Thoracic aorta (tissue), 2 donors: ENCODE measurements around the gene ACSL3. TPM values are rescaled to one million over a fixed set of nuclear protein-coding genes. Genes with fewer than 3 reads are reported as not detected.

ENCODE experiments used
- ATAC-seq: fragments of 150-250 bp; one replicate; pipeline ENCODE4 v1.8.0; 2017; ENCODE audit warnings: low read depth; ENCODE audit not compliant: insufficient number of reproducible peaks, low FRiP score
- DNase-seq: peaks from one replicate; pipeline ENCODE4 v3.0.0-alpha.2; 2020; ENCODE audit warnings: low spot score
- H3K27ac ChIP-seq, 2 donors: fragments of 200-600 bp; sonication (generic); 1 replicate in 1 of 2; 2 replicates in 1 of 2; pipeline ENCODE4 v1.5.1; 2016; ENCODE audit warnings: mild to moderate bottlenecking in 2 of 2, moderate library complexity in 2 of 2
- H3K27me3 ChIP-seq: fragments of 200-600 bp; sonication (generic); replicated peaks from 2 replicates; pipeline ENCODE4 v1.6.0; 2016; ENCODE audit warnings: mild to moderate bottlenecking; ENCODE audit not compliant: insufficient read depth
- H3K36me3 ChIP-seq: fragments of 200-600 bp; sonication (generic); one replicate; pipeline ENCODE4 v1.5.1; 2016
- H3K4me1 ChIP-seq, 2 donors: fragments of 200-600 bp; sonication (generic); 1 replicate in 1 of 2; 2 replicates in 1 of 2; pipeline versions ENCODE4 v1.5.1 to v1.6.0; 2016; ENCODE audit warnings: low read depth in 2 of 2, mild to moderate bottlenecking in 1 of 2; ENCODE audit not compliant: control insufficient read depth in 1 of 2
- H3K4me3 ChIP-seq: fragments of 200-600 bp; sonication (generic); 2 replicates; pipeline ENCODE4 v1.5.1; 2016; ENCODE audit warnings: mild to moderate bottlenecking
- H3K9me3 ChIP-seq: fragments of 200-600 bp; sonication (generic); 2 replicates; pipeline ENCODE4 v1.5.1; 2016
- CTCF ChIP-seq: fragments of 200-600 bp; sonication (generic); IDR thresholded peaks from one replicate; pipeline ENCODE4 v1.5.1; 2019; ENCODE audit warnings: antibody characterized with exemption
- total RNA-seq, 2 donors: library from RNA; depleted of rRNA; stranded (reverse); fragments of >200 nt; gene quantifications; one replicate each; pipeline versions ENCODE4 v1.1.0 to v1.2.3, GENCODE V29; 2016

The ACSL3 gene
- total RNA-seq, 2 donors from 2014 or later: 65.1 to 79.0 TPM

- peaks cover 3% of the 10 kb centered on the region for H3K36me3 ChIP-seq
- no peak for TF ChIP-seq CTCF
- DNase-seq (no peak), ATAC-seq (peak; percentile 69)
- no peak overlapping the region for H3K4me3 ChIP-seq
- H3K4me1 ChIP-seq: peaks cover 31 to 65% of the 10 kb centered on the region in 2 donors
- H3K27me3 ChIP-seq: no peaks in the 10 kb centered on the region
- peak overlapping the region; percentile 31 to 62 for H3K27ac ChIP-seq
- no peaks in the 10 kb centered on the region for H3K9me3 ChIP-seq
Measured at GRCh38 chr2:222904557-222905258, 43.9 kb downstream of the ACSL3 start.

DNA sequence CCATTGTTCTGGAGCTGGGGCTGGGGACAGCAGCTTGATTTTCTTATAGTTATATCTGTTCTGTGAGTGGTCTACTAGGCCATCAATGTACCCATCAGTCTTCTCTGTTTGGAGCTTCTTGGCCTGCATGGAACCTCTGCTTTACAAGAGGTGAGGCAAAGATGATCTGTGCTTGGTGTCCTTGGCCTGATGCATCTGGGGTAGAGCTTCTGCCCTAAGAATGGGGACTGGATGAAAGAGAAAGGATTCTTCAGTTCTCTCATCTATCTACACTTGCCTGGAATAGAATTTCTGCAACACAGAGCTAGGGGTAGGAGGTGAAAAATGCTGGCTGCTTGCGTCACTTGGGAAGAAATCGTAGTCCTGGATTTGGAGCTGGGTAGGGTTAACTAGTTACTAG, 46.2 kb downstream of the ACSL3 start:
- no peak for ATAC-seq
- no peak for TF ChIP-seq CTCF
- Histone ChIP-seq H3K27ac (peak overlapping the region; percentile 1 to 42), H3K36me3 (peaks cover 3% of the 10 kb centered on the region), H3K4me3 (no peak overlapping the region), H3K4me1 (peaks cover 26 to 57% of the 10 kb centered on the region in 2 donors), H3K27me3 (no peaks in the 10 kb centered on the region), H3K9me3 (no peaks in the 10 kb centered on the region)
- no peak for DNase-seq

- ATAC-seq (no peak), DNase-seq (no peak)
- no peak for TF ChIP-seq CTCF
- no peaks in the 10 kb centered on the region for H3K9me3 ChIP-seq
- H3K27ac ChIP-seq: no peak overlapping the region
- peaks cover 35 to 65% of the 10 kb centered on the region in 2 donors for H3K4me1 ChIP-seq
- no peak overlapping the region for H3K4me3 ChIP-seq
- no peaks in the 10 kb centered on the region for H3K27me3 ChIP-seq
- H3K36me3 ChIP-seq: peaks cover 3% of the 10 kb centered on the region
Measured at GRCh38 chr2:222907790-222908441, 47.1 kb downstream of the ACSL3 start.

DNA sequence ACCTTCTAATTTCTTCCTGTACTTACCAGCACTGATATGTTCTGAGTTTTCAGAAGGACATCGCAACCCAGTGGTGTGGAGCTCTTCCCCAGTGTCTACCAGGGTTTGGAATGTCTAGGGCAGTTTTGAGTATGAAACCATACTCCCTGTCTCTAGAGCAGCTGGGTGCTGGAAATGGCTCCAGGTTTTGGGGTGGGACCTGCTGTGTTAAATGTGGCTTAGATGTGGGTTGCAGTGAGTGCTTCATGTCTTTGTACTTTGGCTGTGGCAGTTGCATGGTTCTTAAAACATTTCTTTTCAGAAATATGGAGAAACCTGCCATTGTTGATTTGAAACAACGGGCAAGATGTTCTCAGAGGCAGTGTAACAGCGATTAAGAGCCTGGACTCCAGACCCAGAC, 48.5 kb downstream of the ACSL3 start:
- Histone ChIP-seq H3K27me3 (no peaks in the 10 kb centered on the region), H3K4me3 (no peak overlapping the region), H3K36me3 (peaks cover 3% of the 10 kb centered on the region), H3K9me3 (no peaks in the 10 kb centered on the region), H3K4me1 (peaks cover 34 to 65% of the 10 kb centered on the region in 2 donors), H3K27ac (no peak overlapping the region)
- no peak for TF ChIP-seq CTCF
- ATAC-seq (no peak), DNase-seq (no peak)

GRCh38 chr2:222912117-222912516, 51.3 kb downstream of the ACSL3 start:
- no peak for TF ChIP-seq CTCF
- DNase-seq (no peak), ATAC-seq (no peak)
- Histone ChIP-seq H3K36me3 (peaks cover 3% of the 10 kb centered on the region), H3K27ac (no peak overlapping the region), H3K27me3 (no peaks in the 10 kb centered on the region), H3K4me3 (no peak overlapping the region), H3K4me1 (peaks cover 21 to 62% of the 10 kb centered on the region in 2 donors), H3K9me3 (no peaks in the 10 kb centered on the region)
